GM21619 (cell line): ENCODE data around the gene COX4I2.
"Not testable (repeated sequence)": the region's sequence is repeated elsewhere in the genome, so short reads cannot be mapped to it uniquely, and the experiment has no call there.

ENCODE experiments used
- ATAC-seq: cut with Tn5 transposase; IDR thresholded peaks from one replicate; pipeline ENCODE4 v1.9.1; 2021; ENCODE audit not compliant: unreplicated experiment

Gene COX4I2

DNA sequence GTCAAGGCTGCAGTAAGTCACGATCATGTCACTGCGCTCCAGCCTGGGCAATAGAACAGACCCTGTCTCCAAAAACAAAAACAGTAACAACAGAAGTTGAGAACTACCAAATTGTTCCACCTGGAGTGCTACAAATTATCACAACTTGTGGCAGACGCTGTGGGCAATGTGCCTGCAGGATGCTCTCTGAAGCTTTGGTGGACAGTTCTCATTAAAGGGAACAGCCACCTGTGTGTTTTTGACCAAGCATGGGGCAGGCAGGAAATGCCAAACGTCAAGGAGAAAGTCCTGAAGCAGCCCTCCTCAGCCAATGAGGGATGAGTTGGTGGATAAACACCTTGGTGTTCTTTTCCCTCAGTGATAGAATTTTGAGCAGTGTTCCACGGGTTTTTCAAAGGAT lies 15.8 kb downstream of the COX4I2 start:
- no peak for ATAC-seq

DNA sequence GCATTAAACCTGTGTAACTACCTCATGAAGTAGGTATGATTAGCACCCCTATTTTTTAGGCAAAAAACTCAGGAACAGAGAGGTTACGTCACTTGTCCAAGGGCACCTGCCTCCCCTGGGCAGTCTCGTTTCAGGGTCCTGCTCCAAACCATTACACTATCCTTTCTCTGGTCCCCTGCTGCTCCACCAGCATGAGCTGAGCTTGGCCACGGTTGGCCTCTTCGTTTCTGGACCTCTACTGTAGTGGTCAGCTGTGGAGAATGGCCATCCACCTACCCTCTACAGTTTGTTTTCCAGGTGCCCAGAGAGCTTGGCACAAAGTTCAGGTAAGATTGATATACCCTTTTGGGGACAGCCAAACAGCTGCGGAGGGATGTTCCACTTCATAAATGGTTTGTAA lies 16.8 kb downstream of the COX4I2 start:
- no peak for ATAC-seq

DNA sequence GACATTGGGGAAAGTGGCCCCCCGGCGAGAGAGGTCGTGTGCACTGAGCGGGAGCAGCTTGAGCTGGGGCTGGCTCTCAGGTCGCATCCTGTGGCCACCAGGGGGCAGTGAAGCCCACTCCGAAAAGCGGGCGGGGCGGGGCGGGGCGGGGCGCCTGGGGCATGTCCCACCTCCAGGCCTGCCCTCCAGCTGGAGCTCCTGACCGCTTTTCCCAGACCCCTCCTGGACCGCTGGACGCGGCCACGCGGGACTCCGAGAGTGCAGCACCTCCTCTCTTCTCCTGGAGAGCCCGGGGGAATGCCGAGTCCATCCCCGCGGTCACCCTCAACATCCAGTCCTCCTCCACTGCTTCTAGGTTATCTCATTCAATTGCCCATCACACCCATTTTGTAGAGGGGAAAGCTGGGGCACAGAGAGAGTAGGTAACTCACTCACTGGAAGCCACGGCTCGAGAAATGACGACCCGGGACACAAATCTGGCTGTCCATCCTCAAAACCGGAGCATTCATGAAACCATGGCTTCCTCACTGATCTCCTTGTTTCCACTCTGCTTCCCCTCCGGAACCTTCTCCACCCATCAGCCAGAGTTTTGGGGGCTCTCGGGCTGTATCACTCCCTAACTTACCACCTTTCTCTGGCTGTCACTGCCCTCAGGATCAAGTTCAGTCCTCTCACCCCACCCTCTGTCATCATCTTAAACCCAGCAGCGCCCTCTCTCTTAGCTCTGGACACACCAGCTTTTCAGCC lies 24.1 kb downstream of the COX4I2 start:
- peak; percentile 63 for ATAC-seq

DNA sequence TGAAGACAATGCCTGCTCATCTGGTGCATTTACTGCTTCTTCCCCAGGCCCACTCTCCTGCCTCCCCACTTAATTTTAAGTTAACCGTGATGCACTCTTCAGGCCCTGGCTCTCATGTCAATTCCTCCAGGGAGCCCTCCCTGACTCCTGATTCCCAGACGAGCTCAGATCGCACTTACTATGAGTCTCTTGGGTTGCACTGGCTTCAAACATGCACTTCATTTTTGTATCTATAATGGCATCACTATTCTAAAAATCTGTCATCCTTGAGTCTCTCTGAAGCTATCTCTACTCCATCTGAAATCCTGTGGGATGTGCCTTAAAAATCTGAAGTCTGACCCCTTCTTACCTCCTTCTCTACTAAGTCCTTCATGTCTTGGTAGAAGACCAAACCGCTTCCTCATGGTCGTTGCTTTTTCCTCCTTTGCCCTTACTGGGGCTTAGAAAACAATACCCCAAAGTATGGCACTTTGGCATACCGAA lies 24.7 kb downstream of the COX4I2 start:
- no peak for ATAC-seq

DNA sequence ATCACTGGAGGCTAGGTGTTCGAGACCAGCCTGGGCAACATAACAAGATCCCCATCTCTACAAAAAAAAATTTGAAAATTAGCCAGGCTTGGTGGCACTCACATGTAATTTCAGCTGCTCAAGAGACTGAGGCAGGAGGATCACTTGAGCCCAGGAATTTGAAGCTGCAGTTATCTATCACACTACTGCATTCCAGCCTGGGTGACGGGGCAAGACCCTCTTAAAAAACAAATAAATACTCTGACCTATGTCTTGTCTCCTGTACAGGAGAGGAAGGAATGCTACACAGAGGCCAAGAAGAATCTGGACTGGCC lies 25.8 kb downstream of the COX4I2 start:
- ATAC-seq: no peak

DNA sequence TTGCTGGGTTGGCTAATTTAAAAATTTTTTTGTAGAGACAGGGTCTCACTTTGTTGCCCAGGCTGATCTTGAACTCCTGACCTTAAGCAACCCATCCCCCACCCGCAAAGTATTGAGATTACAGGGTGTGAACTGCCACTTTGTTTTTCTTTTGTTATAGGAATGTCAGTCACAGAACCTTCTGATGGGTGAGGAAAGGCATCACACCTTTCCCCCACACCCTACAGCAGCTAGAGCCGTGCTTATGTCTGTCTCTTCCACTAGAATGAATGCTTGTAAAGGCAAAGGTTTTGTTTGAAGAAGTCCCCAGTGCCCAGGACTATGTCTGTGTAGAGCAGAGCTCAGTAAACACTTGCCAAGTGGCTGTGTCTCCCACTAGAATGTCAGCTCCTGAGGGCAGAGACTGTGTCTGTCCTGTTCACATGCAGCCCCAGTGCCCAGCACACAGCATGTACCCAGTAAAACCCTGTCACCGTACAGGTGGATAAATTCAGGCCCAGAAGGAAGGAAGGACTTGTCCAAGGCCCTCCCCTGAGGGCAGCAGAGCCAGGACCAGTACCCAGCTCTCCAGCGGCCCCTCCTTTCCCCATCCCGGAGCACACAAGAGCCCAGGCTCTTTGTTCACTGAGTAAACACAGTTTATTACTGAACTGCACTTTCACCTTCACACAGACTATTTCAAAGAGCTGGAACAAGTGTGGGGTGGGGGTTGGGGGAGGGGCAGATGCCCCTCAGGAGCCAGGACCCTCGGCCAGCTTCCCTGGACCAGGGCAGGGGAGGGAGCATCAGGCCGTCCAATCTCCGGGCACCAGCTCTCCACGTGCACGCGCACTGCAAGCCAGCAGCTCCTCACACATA lies 26.4 kb downstream of the COX4I2 start:
- ATAC-seq: no peak

DNA sequence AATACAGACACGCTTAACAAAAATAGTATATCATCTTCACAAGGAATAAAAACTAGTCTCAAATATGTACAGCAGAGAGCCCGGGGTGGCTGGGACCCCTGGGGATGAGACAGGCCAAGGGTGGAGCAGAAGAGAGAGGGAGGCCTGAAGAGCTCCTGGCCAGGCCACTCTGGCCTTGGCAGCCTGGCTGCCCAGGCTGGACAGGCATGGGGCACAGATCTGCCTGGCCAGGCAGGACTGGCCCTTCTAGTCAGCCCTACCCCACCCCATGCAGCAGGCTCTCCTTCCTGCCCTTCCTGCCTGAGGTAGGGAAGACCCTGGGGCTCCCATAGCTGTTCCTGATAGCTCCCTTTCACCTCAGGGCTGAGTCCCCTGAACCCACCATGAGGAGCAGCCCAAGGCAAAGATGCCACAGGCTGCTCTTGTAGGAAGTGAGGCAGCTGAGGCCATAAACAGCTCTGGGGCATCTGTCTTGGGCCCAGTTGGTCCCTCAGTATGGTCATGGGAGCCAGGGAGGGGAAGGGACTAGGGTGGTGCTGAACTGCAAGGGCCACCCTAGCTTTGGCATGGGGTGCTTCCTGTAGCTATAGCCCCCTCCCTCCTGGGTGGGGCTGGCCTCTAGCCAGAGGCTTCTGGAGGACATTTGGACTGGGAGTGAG lies 27.1 kb downstream of the COX4I2 start:
- no peak for ATAC-seq

DNA sequence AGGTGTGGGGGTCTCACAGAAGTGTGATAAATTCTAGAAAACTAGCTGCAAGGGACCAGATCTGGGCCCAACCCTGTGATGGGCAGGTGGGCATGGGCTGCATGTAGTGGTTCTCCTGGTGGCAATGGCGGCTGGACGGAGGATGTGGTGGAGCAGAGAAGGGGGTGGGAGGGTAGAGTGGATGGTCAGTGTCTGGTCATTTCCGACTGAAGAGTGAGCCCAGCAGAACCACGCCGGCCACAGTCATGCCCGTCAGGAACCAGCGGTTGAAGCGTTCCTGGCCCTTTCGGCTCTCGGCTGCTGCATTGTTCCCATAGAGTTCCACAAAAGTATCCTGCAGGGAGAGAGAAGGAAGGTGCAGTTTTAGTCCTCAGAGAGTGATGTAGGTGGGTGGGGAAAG lies 28.0 kb downstream of the COX4I2 start:
- ATAC-seq: no peak

DNA sequence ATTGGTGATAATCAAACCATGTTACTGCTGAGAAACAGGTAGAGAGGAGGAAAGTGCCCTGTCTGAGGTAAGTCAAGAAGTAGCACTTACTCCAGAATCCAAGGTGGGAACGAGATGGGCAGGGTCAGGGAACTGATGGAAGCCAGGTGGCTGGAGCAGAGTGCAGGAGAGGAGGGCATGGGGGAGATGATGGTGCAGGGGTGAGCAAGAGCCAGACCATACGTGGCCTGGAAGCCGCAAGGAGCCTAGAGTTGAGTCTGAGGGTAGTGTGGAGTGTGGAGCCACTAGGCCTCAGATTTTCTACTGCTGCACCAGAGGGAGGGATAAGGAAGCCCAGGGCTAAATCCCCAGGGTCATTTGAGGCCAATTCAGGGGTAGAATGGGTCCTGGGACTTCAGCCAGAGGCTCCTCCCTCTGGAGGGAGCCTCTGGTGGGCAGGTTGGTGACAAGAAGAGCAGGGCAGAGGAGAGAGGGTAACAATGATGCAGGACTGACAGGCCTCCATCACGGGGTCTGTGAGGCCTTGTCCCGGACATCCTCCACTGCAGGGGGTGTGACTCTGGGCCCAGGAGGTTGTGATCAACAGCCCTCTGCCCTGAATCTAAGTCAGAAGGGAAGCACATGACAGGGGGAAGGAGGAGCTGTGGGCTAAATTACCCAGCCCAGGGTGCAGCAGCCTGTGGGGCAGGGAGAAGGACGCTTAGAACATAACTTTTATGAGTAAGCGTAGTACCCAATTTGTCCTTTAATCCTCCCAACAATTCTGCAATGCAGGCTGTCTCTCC lies 28.7 kb downstream of the COX4I2 start:
- no peak for ATAC-seq

DNA sequence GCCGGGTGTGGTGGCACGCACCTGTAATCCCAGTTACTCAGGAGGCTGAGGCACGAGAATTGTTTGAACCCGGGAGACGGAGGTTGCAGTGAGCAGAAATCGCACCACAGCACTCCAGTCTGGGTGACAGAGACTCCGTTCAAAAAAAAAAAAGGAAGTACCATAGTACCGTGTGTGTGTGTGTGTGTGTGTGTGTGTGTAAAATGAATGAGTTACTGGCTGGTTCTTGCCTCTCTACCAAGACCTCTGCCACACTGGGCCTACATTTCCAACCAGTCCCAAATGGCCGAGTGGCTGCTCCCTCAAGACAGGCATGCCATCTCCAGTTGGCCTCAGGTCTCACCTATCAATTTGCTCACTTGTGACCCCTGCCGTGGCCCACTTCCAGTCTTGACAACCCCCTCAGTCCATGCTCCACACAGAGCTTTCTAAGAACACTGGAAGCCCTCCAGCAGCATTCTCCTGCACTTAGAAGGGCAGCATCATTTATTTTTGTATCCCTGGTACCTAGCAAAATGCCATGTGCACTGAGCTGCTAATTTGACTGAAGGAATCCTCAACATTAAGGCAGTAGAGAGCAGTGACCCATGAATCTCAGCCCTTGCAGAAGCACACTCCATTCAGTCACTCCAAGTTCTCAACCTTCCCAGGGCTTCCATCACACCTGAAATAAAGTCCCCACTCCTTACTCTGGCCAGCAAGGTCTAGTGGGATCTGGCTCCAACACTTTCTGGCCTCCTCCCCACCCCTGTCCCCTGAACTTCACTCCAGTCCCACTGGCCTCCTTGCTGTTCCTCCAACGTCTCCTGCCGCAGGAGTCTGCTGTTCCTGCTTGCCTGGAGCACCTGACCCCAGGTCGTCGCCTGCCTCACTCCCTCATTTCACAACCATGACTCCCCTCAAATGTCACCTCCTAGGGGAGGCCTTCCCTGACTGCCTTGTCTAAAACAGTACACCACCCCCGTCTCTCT lies 29.9 kb downstream of the COX4I2 start:
- ATAC-seq: no peak

DNA sequence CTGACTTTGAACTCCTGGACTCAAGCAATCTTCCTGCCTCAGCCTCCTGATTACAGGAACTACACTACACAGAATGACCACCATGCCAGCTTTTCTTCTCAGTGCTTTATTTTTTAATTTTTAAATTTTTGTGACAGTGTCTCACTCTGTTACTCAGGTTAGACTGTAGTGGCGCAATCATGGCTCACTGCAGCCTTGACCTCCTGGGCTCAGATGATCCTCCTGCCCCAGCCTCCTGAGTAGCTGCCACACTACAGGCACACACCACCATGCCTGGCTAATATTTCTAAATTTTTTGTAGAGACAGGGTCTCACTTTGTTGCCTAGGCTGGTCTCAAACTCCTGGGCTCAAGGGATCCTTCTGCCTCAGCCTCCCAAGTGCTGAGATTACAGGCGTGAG lies 31.2 kb downstream of the COX4I2 start:
- ATAC-seq: not testable (repeated sequence)

DNA sequence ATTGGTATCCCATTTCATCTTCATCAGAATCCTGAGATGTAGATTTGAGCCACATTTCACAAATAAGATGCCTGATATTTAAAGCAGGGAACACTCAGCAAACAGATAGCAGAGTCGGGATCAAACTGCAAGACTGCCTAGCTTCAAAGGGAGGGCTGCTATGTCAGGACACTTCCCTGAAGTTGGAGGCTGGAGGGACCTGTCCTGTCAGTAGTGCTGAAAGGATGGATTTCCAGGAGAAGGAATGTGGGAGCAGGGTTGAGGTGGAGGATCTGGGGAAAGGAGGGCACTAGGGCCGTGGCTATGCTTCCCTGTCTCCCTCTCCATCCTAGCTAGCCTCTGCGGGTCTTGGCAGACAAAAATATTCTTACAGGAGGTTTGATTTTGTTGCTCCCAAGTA lies 32.2 kb downstream of the COX4I2 start:
- ATAC-seq: no peak

DNA sequence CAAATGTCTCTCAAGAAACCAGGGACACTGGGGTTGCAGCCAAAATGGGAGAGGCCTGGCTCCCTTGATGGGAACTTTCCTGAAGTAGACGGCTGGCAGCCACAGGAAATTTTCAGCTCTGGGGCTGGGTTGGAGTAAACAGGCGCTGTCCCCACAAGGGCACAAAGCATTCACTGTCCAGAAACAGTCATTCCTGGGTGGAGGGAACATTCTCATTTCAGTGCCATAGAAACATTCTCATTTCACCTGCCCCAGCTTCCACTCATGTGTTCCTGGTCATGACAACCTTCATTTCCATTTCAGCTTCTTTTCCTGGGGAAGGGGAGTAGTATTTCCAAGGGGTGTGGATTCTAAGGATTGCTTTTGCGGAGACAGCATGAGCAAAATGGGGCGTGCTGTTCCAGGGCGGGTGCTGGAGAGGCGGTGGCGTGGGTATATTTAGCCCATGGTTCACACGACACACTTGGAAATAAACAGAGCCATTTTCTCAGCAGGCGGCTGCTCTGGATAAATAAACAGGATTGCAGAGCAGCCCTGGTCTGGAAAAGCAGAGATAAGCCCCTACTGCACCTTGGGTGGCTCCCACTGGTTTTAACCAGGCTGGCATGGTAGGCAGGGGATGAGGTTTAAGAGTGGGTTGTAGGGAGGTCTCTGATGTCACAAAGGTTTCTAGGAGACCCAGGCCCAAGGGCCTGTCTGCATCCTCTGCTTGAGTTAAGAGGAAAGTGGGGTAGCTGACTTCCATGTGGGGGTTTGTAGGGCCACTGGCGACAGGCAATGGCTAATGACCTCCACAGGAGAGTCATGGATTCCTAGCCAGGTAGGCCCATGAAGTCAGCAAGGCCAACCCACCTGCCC lies 32.9 kb downstream of the COX4I2 start:
- ATAC-seq: no peak

DNA sequence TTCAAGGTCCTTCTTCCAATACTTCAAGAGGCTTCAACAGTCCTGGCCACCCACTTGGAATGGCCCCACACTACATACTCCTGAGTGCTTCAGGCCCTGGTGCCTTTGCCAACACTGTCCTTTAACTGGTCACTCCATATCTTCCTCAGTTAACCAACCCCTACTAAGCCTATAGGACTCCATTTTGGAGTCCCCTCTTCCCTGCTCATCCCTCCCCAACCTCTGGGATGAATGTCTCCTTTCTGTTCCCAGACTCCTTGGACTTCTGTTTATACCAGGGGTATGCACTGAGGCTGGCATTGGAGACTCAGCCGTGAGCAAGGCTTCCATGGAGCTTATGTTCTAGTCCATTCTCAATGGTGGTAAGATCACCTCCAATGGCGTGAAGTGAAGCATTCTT lies 33.6 kb downstream of the COX4I2 start:
- ATAC-seq: no peak

DNA sequence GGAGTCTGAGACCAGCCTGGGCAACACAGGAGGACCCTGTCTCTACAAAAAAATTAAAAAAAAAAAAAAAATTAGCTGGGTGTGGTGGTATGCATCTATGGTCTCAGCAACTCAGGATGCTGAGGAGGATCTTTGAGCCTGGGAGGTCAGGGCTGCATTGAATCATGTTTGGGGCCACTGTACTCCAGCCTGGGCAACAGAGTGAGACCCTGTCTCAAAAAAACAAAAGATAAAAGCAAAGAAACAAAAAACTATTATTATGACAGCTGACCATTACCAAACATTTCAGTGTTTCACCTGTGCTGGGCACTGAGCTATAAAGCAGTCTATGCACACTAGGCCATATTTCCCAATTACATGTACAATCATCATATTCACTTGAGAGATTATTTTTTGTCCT lies 35.7 kb downstream of the COX4I2 start:
- no peak for ATAC-seq

DNA sequence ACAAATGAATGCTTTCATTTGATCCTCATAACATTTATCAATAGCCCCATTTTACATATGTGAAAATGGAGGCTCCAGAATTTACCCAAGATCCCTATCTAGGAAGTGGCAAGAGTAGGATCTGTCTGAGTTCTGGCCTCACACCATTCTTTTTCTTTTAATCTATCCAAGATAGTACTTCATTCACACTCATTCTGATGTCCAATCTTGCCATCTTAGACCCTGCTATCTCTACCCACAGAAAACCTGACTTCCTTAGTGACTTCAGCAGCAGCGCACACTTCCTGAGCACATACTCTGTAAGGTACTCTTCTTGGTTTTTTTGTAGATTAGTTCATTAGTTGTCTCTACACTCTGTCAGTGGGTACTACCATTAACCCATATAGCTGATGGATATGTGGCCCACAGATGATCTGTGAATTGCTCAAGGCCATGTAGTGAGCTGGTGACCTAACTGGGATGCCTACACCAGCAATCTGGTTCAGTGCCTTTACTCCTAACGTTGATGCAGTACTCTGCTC lies 36.3 kb downstream of the COX4I2 start:
- ATAC-seq: no peak

DNA sequence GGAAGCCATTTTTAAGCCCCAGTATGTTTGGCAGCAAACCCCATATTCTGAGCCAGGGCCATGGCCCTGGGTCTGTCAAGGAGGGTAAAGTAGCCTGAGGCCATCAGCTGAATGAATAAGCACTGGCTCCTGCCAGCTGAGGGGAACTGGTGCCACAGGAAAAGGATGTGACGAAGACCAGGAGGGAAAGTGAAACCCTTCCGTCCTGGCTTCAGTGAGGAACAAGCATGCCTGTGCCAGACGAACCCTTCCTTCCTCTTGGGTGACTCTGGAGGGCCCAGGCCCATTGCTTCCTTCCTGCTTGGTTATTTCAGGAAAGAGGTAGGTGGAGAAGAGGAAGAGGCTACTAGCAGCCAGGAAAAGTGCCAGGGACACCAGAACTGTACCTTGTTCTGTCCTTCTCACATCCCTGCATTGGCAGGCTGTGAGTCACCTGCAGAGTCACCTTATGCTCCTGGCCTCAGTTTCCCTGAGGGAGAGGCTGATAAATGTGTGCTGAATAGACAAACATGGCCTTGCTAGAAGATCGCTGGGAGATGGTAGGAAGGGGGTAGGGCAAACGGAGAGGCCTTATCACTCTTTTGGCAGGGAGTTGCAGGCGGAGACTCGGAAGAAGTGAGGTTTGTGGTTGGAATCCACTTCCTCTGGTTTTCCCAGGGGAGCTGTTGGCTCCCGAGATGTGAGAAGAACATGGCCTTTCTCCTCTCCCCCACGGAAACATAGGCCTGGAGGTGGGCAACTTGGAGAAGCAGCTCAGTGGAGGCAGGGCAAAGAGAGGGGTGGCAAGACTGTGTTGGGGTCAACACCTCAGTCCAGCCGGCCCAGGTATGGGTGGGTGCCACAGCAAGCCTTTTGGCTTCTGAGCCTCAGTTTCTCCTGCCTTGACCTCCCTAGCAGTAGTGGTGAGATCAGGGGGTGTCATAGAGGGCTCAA lies 37.4 kb downstream of the COX4I2 start:
- ATAC-seq: peak; percentile 55
